ENCODE results near the gene RBM7. TPM values are rescaled to one million over a fixed set of nuclear protein-coding genes. Genes with fewer than 3 reads are reported as not detected.

The RBM7 gene
- total RNA-seq, 1 donor from 2014 or later = 37.6 TPM

DNA sequence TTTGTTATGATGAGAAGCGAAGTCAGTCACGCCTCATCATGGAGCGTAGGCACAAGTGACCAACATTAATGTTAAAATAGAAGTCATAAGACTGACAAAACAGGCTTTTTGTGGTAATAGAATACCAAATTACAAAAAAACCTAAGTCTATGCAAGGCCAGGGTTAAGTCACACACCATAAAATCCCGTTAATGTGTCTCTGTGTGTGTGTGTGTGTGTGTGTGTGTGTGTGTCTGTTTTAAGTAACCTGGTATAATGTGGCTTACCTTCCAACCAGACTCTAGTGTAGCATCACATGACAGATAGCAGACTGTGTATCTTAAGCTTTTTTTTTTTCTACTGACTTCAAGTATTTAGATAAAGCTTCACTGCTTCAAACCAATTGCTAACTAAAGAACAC, 38.1 kb upstream of the RBM7 start:
- H3K4me1 Mint-ChIP-seq (ENCODE audit: low read depth) = peaks cover 32% of the 10 kb centered on the region

DNA sequence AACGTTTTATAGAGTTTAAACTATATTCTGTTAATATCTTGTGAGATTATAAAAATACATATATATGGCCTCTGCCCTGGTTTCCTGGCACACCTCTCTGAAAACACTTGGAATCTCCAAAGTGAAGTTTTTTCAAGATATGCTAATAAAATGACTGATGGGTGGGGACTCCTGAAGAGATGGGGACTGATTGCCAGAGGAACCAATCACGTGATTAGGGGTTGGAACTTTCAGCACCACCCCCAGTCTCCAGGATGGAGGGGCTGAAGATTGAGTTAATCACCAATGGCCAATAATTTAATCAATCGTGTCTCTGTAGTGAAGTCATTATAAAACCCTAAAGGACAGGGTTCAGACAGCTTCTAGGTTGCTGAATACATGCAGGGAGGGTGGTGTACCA, 37.5 kb upstream of the RBM7 start:
- Mint-ChIP-seq H3K4me1 (ENCODE audit: low read depth) (peaks cover 39% of the 10 kb centered on the region), H3K4me3 (ENCODE audit: unreplicated experiment) (no peak overlapping the region), H3K36me3 (ENCODE audit: low read depth) (no peaks in the 10 kb centered on the region), H3K9me3 (ENCODE audit: low read depth) (no peaks in the 10 kb centered on the region), H3K27me3 (ENCODE audit: low read depth) (no peaks in the 10 kb centered on the region), H3K27ac (ENCODE audit: unreplicated experiment) (no peak overlapping the region)
- TF ChIP-seq, protein P1, sequence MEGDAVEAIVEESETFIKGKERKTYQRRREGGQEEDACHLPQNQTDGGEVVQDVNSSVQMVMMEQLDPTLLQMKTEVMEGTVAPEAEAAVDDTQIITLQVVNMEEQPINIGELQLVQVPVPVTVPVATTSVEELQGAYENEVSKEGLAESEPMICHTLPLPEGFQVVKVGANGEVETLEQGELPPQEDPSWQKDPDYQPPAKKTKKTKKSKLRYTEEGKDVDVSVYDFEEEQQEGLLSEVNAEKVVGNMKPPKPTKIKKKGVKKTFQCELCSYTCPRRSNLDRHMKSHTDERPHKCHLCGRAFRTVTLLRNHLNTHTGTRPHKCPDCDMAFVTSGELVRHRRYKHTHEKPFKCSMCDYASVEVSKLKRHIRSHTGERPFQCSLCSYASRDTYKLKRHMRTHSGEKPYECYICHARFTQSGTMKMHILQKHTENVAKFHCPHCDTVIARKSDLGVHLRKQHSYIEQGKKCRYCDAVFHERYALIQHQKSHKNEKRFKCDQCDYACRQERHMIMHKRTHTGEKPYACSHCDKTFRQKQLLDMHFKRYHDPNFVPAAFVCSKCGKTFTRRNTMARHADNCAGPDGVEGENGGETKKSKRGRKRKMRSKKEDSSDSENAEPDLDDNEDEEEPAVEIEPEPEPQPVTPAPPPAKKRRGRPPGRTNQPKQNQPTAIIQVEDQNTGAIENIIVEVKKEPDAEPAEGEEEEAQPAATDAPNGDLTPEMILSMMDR (IDR thresholded peaks at IDR 0.05) = no peak
- no peak for DNase-seq (ENCODE audit: low spot score)

More for the DNA sequence above, 38.1 kb upstream of the RBM7 start:
- TF ChIP-seq, protein P1 (IDR thresholded peaks at IDR 0.05) = no peak
- Mint-ChIP-seq H3K9me3 (ENCODE audit: low read depth) (no peaks in the 10 kb centered on the region), H3K27ac (ENCODE audit: unreplicated experiment) (no peak overlapping the region), H3K4me3 (ENCODE audit: unreplicated experiment) (no peak overlapping the region), H3K27me3 (ENCODE audit: low read depth) (no peaks in the 10 kb centered on the region), H3K36me3 (ENCODE audit: low read depth) (no peaks in the 10 kb centered on the region)
- no peak for DNase-seq (ENCODE audit: low spot score)

DNA sequence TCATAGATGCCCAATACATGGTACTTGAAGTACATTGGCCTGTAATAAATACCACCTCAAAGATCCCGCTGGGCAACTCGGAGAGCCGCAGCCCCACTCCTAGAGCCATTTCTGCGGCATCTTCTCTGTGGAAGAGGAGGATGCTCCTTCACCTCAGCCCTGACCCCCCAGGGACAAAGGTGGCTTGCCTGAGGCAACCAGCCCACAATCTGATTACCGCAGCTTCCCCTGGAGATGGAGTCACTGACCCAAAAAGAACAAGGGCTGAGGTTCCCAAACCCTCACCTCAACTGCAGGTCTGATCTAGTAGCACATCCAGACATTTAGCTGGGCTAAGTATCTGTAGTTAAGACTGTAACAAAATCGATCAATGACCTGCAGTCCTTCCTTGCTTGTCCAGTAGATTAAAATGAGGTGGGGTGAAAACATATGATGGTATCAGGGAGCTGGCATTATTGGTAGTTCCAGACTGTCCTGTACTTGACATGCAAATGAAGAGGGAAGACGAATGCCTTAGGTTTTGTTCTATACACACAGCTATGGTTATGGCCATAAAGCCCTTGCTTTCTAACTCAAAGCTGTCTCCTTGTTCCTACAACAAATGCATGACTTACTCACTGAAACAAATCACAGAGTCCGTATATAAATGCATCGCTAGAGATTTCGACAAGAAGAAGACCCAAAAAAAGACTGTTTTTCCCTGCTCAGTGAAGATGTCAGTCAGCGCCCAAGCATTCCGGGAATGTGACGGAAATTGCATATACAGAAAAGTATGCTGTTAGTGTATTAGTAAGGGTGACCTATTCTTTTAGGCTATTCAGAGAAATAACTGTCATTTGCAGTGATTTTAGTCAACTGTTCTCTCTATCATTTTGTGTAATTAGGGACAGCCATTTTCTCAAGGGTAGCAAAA, 33.9 kb upstream of the RBM7 start:
- H3K4me1 Mint-ChIP-seq (ENCODE audit: low read depth) = peaks cover 27% of the 10 kb centered on the region
- TF ChIP-seq, protein P1 (IDR thresholded peaks at IDR 0.05) = no peak
- DNase-seq (ENCODE audit: low spot score) = no peak
- H3K36me3 Mint-ChIP-seq (ENCODE audit: low read depth) = no peaks in the 10 kb centered on the region
- no peaks in the 10 kb centered on the region for H3K27me3 Mint-ChIP-seq (ENCODE audit: low read depth)
- H3K27ac Mint-ChIP-seq (ENCODE audit: unreplicated experiment) = peak overlapping the region; percentile 95
- peak overlapping the region; percentile 43 for H3K4me3 Mint-ChIP-seq (ENCODE audit: unreplicated experiment)
- H3K9me3 Mint-ChIP-seq (ENCODE audit: low read depth) = no peaks in the 10 kb centered on the region

DNA sequence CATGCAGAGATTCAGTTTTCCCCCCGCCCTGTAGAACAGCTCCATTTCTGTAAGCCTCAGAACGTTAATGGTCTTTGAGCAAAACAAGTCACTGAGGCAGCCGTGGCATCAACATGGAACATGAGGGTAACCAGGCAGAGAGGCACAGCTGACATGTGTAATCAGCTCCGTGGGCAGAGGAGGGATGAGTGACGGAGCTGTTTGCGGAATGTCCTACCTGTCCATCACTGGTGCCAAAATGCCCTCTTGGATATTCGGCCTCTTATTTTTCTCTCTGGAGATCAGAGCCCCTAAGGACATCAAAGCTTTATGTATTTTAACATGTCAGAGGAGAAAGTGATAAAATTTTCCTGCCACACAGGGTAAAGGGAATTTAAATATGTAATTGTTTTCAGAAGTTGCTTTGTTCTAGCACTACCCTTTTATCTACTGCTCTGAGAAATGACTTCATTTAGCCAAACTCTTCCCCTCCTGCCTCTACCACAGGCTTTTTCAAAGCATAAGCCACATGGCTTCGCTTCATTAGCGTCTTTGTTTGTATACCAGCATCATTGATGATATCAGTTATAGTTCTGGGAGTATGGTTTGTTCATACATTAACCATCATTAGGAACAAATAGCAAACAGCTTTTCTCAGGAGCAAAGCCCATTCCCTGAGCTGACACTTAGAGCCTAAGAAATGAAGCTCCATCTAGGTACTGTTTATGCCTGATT, 33.1 kb upstream of the RBM7 start:
- Mint-ChIP-seq H3K27me3 (ENCODE audit: low read depth) (no peaks in the 10 kb centered on the region), H3K27ac (ENCODE audit: unreplicated experiment) (peak overlapping the region; percentile 95), H3K4me3 (ENCODE audit: unreplicated experiment) (peak overlapping the region; percentile 43), H3K36me3 (ENCODE audit: low read depth) (no peaks in the 10 kb centered on the region), H3K4me1 (ENCODE audit: low read depth) (peaks cover 27% of the 10 kb centered on the region), H3K9me3 (ENCODE audit: low read depth) (no peaks in the 10 kb centered on the region)
- TF ChIP-seq, protein P1 (IDR thresholded peaks at IDR 0.05) = no peak
- DNase-seq (ENCODE audit: low spot score) = no peak

DNA sequence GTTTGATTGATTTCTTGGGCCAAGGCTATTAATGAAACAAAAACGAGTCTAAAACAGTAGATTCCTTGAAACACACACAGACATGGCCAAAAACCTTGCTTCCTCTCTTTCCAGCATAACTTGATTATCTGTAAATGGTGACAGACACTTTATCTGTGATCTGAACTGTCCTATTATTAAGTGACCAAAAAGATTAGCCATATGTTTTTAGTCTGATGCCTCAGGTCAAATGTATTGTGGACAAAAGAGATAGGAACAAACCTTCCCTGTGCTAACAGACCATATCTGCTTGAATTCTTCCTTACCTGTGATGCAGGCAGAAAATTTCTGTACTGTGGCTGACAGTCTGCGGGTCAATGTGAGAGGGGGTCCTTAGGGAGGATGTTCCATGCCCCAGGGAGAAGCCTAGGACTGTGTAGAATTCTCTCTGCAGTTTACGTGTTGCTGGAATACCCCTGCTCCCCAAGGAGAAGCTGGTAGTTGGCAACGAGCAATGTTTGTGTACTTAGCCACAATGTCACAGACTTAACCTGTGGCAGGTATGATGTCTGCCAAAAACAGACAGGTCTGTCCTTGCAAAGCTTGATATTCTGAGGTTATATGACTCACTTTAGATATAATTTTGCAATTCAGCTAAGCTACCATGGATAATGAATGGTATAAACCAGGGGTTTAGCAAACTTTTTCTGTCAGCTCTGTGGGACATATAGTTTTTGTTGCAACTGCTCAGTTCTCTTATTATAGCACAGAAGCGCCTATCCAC, 31.4 kb upstream of the RBM7 start:
- no peaks in the 10 kb centered on the region for H3K9me3 Mint-ChIP-seq (ENCODE audit: low read depth)
- H3K4me3 Mint-ChIP-seq (ENCODE audit: unreplicated experiment) = no peak overlapping the region
- TF ChIP-seq, protein P1 (IDR thresholded peaks at IDR 0.05) = no peak
- H3K4me1 Mint-ChIP-seq (ENCODE audit: low read depth) = peaks cover 27% of the 10 kb centered on the region
- no peak for DNase-seq (ENCODE audit: low spot score)
- no peaks in the 10 kb centered on the region for H3K36me3 Mint-ChIP-seq (ENCODE audit: low read depth)
- no peak overlapping the region for H3K27ac Mint-ChIP-seq (ENCODE audit: unreplicated experiment)
- H3K27me3 Mint-ChIP-seq (ENCODE audit: low read depth) = no peaks in the 10 kb centered on the region
